Psoas muscle (tissue), 8 donors: ENCODE data around the gene TEAD4. TPM values are rescaled to one million over a fixed set of nuclear protein-coding genes. Genes with fewer than 3 reads are reported as not detected.
"Not testable (repeated sequence)": the region's sequence is repeated elsewhere in the genome, so short reads cannot be mapped to it uniquely, and the experiment has no call there.

Experiments used
- ATAC-seq, 4 donors: fragments of 200-7000 bp; cut with Tn5 transposase; one replicate each; pipeline ENCODE4 v1.9.1; 2020; ENCODE audit warnings: moderate library complexity in 3 of 4, mild to moderate bottlenecking in 2 of 4
- DNase-seq, 2 donors: peaks; one replicate each; pipeline ENCODE4 v3.0.0-alpha.2; 2020
- H3K27ac ChIP-seq: fragments of 200-600 bp; one replicate; pipeline ENCODE4 v1.8.0; 2022
- H3K27me3 ChIP-seq, 3 donors: fragments of 200-600 bp in 1 of 3; one replicate each; pipeline versions ENCODE4 v1.6.1 to v1.8.0; 2013 to 2022; ENCODE audit warnings: low read length in 2 of 3, mild to moderate bottlenecking in 2 of 3, moderate library complexity in 1 of 3; ENCODE audit not compliant: insufficient read depth in 3 of 3
- H3K36me3 ChIP-seq, 2 donors: fragments of 200-600 bp in 1 of 2; one replicate each; pipeline versions ENCODE4 v1.6.1 to v1.8.0; 2013 to 2022; ENCODE audit warnings: low read depth in 1 of 2, mild to moderate bottlenecking in 1 of 2, moderate library complexity in 1 of 2; ENCODE audit not compliant: insufficient read depth in 1 of 2
- H3K4me1 ChIP-seq: fragments of 200-600 bp; one replicate; pipeline ENCODE4 v1.8.0; 2022
- H3K4me3 ChIP-seq: fragments of 200-600 bp; one replicate; pipeline ENCODE4 v1.8.0; 2022; ENCODE audit warnings: mild to moderate bottlenecking
- H3K9me3 ChIP-seq: fragments of 200-600 bp; one replicate; pipeline ENCODE4 v1.8.0; 2022
- WGBS, 3 donors: extraction: QIAGEN DNeasy Blood & Tissue Kit; methylation state at CpG; one replicate each; pipeline versions ENCODE4 v1.1.6 to v1.1.7; 2013; 5-methylcytosine and 5-hydroxymethylcytosine counted together
- intact Hi-C, 2 donors: fragments of 100-400 bp; cut with DNase I; formaldehyde crosslinking; loops; one replicate each; pipeline versions ENCODE4 v1.11.0 to v1.14.2; 2022
- polyA plus RNA-seq, 3 donors: library from polyadenylated mRNA; stranded (reverse); fragments of 200-250 nt; gene quantifications; one replicate each; pipeline ENCODE4 v1.2.3, GENCODE V29; 2013
- total RNA-seq, 4 donors: library from RNA; stranded (reverse); fragmentation: NEBNext Ultra II Directional in 2 of 4; extraction: Animal tissue kit (Norgen Biotek cat#: 25700) in 2 of 4; gene quantifications; one replicate each; pipeline versions ENCODE4 v1.2.1 to v1.2.4, GENCODE V29; 2021 to 2023
- TF ChIP-seq, protein P1 (sequence below): fragments of 200-600 bp; IDR thresholded peaks from one replicate; pipeline ENCODE4 v1.8.0; 2022; ENCODE audit warnings: antibody characterized with exemption
- donor health status: healthy with polysubstance abuse.
- donor health status: DM: no; HTN: no; CAD: no; lungs with moderate emphysema.
- donor health status: Bipolar disorder and iron deficiency.
- donor health status: healthy.
- donor health status: DM: yes; HTN: yes; CAD: no.
- donor health status: DM: no; HTN: no; CAD: no.
- donor health status: DM: no; HTN: no; CAD: no.
- donor health status: DM: yes; HTN: yes; CAD: no.

The TEAD4 gene
- total and polyA plus RNA-seq, 7 donors, result 71.2 to 236 (median 96.2) TPM

GRCh38 chr12:3055704-3056467, 96.7 kb downstream of the TEAD4 start:
- no peaks in the 10 kb centered on the region for H3K9me3 ChIP-seq
- H3K4me3 ChIP-seq, result no peak overlapping the region
- no peaks in the 10 kb centered on the region for H3K4me1 ChIP-seq
- no peak overlapping the region for H3K27ac ChIP-seq
- peaks cover 0 to 3% of the 10 kb centered on the region in 2 donors for H3K36me3 ChIP-seq
- no peaks in the 10 kb centered on the region for H3K27me3 ChIP-seq
- TF ChIP-seq, protein P1, sequence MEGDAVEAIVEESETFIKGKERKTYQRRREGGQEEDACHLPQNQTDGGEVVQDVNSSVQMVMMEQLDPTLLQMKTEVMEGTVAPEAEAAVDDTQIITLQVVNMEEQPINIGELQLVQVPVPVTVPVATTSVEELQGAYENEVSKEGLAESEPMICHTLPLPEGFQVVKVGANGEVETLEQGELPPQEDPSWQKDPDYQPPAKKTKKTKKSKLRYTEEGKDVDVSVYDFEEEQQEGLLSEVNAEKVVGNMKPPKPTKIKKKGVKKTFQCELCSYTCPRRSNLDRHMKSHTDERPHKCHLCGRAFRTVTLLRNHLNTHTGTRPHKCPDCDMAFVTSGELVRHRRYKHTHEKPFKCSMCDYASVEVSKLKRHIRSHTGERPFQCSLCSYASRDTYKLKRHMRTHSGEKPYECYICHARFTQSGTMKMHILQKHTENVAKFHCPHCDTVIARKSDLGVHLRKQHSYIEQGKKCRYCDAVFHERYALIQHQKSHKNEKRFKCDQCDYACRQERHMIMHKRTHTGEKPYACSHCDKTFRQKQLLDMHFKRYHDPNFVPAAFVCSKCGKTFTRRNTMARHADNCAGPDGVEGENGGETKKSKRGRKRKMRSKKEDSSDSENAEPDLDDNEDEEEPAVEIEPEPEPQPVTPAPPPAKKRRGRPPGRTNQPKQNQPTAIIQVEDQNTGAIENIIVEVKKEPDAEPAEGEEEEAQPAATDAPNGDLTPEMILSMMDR, result no peak
- WGBS, 3 donors, result 77 to 81% (median 81%) methylated on average over 8 of the region's 8 CpGs
- ATAC-seq (no peak), DNase-seq (no peak)
- intact Hi-C loops, result no loop called here

- peaks cover 0 to 3% of the 10 kb centered on the region in 2 donors for H3K36me3 ChIP-seq
- intact Hi-C loops, result no loop called here
- 29 to 54% (median 35%) methylated on average over 5 of the region's 5 CpGs for WGBS, 3 donors
Observed at GRCh38 chr12:3061059-3061458, 101.9 kb downstream of the TEAD4 start.

GRCh38 chr12:3061501-3062215, 102.5 kb downstream of the TEAD4 start:
- Histone ChIP-seq H3K36me3 (peaks cover 0 to 3% of the 10 kb centered on the region in 2 donors), H3K27me3 (no peaks in the 10 kb centered on the region), H3K4me1 (peaks cover 5% of the 10 kb centered on the region), H3K4me3 (no peak overlapping the region), H3K27ac (no peak overlapping the region), H3K9me3 (peaks cover 6% of the 10 kb centered on the region)
- DNase-seq (no peak), ATAC-seq (peak in 1 of 4 donors; percentile 25)
- WGBS, 3 donors, result 62 to 78% (median 73%) methylated on average over 3 of the region's 3 CpGs
- intact Hi-C loops, result no loop called here
- TF ChIP-seq, protein P1, result no peak

More at GRCh38 chr12:3061059-3061458, 101.9 kb downstream of the TEAD4 start:
- Histone ChIP-seq H3K4me3 (no peak overlapping the region), H3K9me3 (peaks cover 6% of the 10 kb centered on the region), H3K4me1 (peaks cover 5% of the 10 kb centered on the region), H3K27me3 (no peaks in the 10 kb centered on the region), H3K27ac (no peak overlapping the region)
- no peak for DNase-seq
- TF ChIP-seq, protein P1, result no peak
- peak in 3 of 4 donors; percentile 9 to 40 (median 32) for ATAC-seq

GRCh38 chr12:3065300-3065699, 106.1 kb downstream of the TEAD4 start:
- Histone ChIP-seq H3K4me1 (peaks cover 5% of the 10 kb centered on the region), H3K9me3 (peaks cover 6% of the 10 kb centered on the region), H3K27me3 (no peaks in the 10 kb centered on the region), H3K4me3 (no peak overlapping the region), H3K27ac (no peak overlapping the region), H3K36me3 (no peaks in the 10 kb centered on the region)
- DNase-seq, result no peak
- WGBS, 3 donors, result 87 to 89% (median 88%) methylated on average over 2 of the region's 2 CpGs
- intact Hi-C loops, result no loop called here
- ATAC-seq, result no peak
- TF ChIP-seq, protein P1, result no peak

- H3K4me3 ChIP-seq, ATAC-seq, H3K9me3 ChIP-seq, H3K36me3 ChIP-seq, H3K4me1 ChIP-seq, H3K27me3 ChIP-seq, intact Hi-C loops, H3K27ac ChIP-seq, DNase-seq: not testable (repeated sequence)
- WGBS, 3 donors, result 96 to 97% (median 96%) methylated on average over 3 of the region's 3 CpGs
Observed at GRCh38 chr12:3065846-3066245, 106.6 kb downstream of the TEAD4 start.
